Keratinocyte (primary cell): ENCODE results near the gene CYP1A2.

Experiments
- CTCF ChIP-seq, 3 experiments: IDR thresholded peaks in 1 of 3; conservative IDR thresholded peaks in 1 of 3; optimal IDR thresholded peaks in 1 of 3; 2 replicates in 2 of 3; 3 replicates in 1 of 3; pipeline versions ENCODE3 to v1.5.1; 2011; ENCODE audit warnings: low read length in 3 of 3, mild to moderate bottlenecking in 3 of 3, moderate library complexity in 2 of 3, control low read depth in 1 of 3, inconsistent platforms in 1 of 3; ENCODE audit not compliant: insufficient read depth in 2 of 3; ENCODE audit errors: extremely low read depth in 1 of 3
- EZH2 ChIP-seq: IDR thresholded peaks from one replicate; pipeline ENCODE4 v1.6.1; 2012; ENCODE audit warnings: inconsistent platforms, mild to moderate bottlenecking, low read length, moderate library complexity

GRCh38 chr15:74709011-74709410 is 39.6 kb upstream of the CYP1A2 start:
- no peak for TF ChIP-seq CTCF (optimal IDR thresholded peaks at IDR 0.05 in 1 of 3, IDR thresholded peaks at IDR 0.05 in 1 of 3, conservative IDR thresholded peaks at IDR 0.05 in 1 of 3; ENCODE audit: extremely low read depth in 1 of 3, insufficient read depth in 2 of 3, low read length in 3 of 3)
- no peak for TF ChIP-seq EZH2
